Stomach (tissue), 4 donors: Measurements from ENCODE around the gene TLL1.

Experiments used
- EP300 ChIP-seq: sonication (generic); formaldehyde crosslinking; IDR thresholded peaks from one replicate; pipeline ENCODE4 v1.6.1; 2017; ENCODE audit warnings: antibody characterized with exemption
- POLR2A ChIP-seq, 4 donors: fragments of 450-650 bp; IDR thresholded peaks; one replicate each; pipeline ENCODE4 v1.6.1; 2016; ENCODE audit warnings: antibody characterized with exemption in 4 of 4, control low read depth in 2 of 4, mild to moderate bottlenecking in 1 of 4, moderate library complexity in 1 of 4
- POLR2AphosphoS5 ChIP-seq, 3 donors: sonication (generic); formaldehyde crosslinking; IDR thresholded peaks; one replicate each; pipeline ENCODE4 v1.6.1; 2016; ENCODE audit warnings: antibody characterized with exemption in 3 of 3
- TF ChIP-seq, protein P1 (sequence below), 7 experiments: fragments of 450-650 bp in 4 of 7; fragments of 200-600 bp in 3 of 7; sonication (generic) in 3 of 7; IDR thresholded peaks; one replicate each; pipeline ENCODE4 v1.5.1; 2016 to 2019; ENCODE audit warnings: antibody characterized with exemption in 7 of 7, control low read depth in 2 of 7, mild to moderate bottlenecking in 1 of 7

- no peak for TF ChIP-seq POLR2AphosphoS5 (IDR thresholded peaks at IDR 0.05)
- TF ChIP-seq, protein P1, sequence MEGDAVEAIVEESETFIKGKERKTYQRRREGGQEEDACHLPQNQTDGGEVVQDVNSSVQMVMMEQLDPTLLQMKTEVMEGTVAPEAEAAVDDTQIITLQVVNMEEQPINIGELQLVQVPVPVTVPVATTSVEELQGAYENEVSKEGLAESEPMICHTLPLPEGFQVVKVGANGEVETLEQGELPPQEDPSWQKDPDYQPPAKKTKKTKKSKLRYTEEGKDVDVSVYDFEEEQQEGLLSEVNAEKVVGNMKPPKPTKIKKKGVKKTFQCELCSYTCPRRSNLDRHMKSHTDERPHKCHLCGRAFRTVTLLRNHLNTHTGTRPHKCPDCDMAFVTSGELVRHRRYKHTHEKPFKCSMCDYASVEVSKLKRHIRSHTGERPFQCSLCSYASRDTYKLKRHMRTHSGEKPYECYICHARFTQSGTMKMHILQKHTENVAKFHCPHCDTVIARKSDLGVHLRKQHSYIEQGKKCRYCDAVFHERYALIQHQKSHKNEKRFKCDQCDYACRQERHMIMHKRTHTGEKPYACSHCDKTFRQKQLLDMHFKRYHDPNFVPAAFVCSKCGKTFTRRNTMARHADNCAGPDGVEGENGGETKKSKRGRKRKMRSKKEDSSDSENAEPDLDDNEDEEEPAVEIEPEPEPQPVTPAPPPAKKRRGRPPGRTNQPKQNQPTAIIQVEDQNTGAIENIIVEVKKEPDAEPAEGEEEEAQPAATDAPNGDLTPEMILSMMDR (IDR thresholded peaks at IDR 0.05), result no peak
- no peak for TF ChIP-seq POLR2A (IDR thresholded peaks at IDR 0.05)
- TF ChIP-seq EP300, result no peak
Observed at GRCh38 chr4:165964591-165964990, 91.6 kb downstream of the TLL1 start.
